Fibroblast of lung (primary cell): Measurements from ENCODE around the gene KLK4.

Experiments
- EZH2 ChIP-seq: IDR thresholded peaks from 2 replicates; pipeline ENCODE4 v1.5.1; 2012; ENCODE audit warnings: low read length, control low read depth, mild to moderate bottlenecking; ENCODE audit errors: missing control alignments
- TF ChIP-seq, protein P1 (sequence below), 2 donors: IDR thresholded peaks in 1 of 2; conservative IDR thresholded peaks in 1 of 2; 1 replicate in 1 of 2; 2 replicates in 1 of 2; pipeline ENCODE4 v1.5.1; 2011 to 2012; ENCODE audit warnings: low read length in 2 of 2, control low read depth in 1 of 2, inconsistent platforms in 1 of 2, low read depth in 1 of 2, mild to moderate bottlenecking in 1 of 2

DNA sequence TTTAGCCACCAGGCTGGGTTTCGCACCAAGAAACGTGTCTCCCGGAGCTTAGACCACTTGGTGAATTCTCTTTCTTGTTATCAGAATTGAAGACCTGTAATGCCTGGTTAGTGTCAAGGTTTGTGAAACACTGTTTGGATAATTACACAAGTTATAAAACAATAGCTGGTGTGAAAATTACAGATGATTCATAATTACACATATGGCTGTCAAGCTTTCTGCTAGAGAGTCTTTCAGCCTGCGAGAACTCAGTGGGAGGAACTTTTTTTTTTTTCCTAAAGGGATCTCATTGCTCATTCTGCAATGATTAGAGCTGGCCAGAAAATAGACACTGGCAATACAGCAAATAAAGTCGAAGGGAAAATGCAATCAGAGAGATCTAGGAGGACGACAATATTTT, 13.4 kb upstream of the KLK4 start:
- TF ChIP-seq, protein P1, sequence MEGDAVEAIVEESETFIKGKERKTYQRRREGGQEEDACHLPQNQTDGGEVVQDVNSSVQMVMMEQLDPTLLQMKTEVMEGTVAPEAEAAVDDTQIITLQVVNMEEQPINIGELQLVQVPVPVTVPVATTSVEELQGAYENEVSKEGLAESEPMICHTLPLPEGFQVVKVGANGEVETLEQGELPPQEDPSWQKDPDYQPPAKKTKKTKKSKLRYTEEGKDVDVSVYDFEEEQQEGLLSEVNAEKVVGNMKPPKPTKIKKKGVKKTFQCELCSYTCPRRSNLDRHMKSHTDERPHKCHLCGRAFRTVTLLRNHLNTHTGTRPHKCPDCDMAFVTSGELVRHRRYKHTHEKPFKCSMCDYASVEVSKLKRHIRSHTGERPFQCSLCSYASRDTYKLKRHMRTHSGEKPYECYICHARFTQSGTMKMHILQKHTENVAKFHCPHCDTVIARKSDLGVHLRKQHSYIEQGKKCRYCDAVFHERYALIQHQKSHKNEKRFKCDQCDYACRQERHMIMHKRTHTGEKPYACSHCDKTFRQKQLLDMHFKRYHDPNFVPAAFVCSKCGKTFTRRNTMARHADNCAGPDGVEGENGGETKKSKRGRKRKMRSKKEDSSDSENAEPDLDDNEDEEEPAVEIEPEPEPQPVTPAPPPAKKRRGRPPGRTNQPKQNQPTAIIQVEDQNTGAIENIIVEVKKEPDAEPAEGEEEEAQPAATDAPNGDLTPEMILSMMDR (conservative IDR thresholded peaks at IDR 0.05 in 1 of 2, IDR thresholded peaks at IDR 0.05 in 1 of 2; ENCODE audit: low read depth in 1 of 2, low read length in 2 of 2), result no peak
- no peak for TF ChIP-seq EZH2
